ENCODE measurements around the gene MCTP2. TPM values are rescaled to one million over a fixed set of nuclear protein-coding genes. Genes with fewer than 3 reads are reported as not detected.

The MCTP2 gene
- total and polyA plus RNA-seq, 9 of the 15 experiments (the other 6 are each of a cell fraction or from before 2014, with no cell fraction given) = 0.07 TPM; not detected in 8

DNA sequence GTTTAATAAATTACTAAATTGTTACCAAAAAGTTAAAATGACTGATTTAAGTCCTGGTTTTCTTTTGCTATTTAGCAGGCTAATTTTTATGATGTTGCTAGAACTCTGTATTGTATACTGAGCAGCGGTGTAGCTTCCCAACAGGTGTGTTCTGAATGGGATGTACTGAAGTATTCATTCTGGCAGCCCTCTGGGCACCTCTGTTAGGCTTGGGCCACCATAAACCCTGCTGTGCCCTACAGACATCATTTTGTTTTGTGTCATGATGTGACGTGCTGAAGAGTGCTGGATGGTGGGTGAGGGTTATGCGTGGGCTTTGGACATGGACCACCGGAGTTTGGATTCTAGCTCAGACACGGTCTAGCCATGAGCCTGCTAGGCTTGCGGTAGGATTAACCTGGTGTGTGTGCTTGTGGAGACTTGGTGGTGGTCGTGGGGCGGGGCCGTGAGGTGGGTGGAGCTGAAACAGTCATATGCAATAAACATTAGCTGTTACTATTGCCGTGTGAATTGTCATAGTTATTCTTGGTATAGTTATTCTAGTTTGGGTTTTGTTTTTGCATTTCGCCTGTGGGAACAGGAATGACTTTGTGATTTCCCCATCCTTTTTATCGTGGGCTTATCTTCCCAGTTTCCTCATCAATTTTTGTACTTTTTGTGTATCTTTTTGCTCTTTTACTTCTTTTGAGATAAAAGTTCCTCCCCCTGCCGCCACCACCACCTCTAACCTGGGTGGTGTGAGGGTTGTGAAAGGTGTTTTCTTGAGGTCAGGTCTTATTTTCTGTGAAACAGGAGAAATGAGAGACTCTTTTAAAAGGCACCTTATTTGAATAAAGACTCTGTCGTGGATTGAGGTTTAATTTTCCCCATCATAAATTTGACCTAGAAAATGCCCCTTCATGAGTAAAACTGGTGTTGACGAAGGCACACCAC is 93.7 kb downstream of the MCTP2 start (continued):
- TF ChIP-seq, protein P1, sequence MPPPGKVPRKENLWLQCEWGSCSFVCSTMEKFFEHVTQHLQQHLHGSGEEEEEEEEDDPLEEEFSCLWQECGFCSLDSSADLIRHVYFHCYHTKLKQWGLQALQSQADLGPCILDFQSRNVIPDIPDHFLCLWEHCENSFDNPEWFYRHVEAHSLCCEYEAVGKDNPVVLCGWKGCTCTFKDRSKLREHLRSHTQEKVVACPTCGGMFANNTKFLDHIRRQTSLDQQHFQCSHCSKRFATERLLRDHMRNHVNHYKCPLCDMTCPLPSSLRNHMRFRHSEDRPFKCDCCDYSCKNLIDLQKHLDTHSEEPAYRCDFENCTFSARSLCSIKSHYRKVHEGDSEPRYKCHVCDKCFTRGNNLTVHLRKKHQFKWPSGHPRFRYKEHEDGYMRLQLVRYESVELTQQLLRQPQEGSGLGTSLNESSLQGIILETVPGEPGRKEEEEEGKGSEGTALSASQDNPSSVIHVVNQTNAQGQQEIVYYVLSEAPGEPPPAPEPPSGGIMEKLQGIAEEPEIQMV (tag; conservative IDR thresholded peaks at IDR 0.05; ENCODE audit: low read depth) = no peak
- TF ChIP-seq, protein P2, sequence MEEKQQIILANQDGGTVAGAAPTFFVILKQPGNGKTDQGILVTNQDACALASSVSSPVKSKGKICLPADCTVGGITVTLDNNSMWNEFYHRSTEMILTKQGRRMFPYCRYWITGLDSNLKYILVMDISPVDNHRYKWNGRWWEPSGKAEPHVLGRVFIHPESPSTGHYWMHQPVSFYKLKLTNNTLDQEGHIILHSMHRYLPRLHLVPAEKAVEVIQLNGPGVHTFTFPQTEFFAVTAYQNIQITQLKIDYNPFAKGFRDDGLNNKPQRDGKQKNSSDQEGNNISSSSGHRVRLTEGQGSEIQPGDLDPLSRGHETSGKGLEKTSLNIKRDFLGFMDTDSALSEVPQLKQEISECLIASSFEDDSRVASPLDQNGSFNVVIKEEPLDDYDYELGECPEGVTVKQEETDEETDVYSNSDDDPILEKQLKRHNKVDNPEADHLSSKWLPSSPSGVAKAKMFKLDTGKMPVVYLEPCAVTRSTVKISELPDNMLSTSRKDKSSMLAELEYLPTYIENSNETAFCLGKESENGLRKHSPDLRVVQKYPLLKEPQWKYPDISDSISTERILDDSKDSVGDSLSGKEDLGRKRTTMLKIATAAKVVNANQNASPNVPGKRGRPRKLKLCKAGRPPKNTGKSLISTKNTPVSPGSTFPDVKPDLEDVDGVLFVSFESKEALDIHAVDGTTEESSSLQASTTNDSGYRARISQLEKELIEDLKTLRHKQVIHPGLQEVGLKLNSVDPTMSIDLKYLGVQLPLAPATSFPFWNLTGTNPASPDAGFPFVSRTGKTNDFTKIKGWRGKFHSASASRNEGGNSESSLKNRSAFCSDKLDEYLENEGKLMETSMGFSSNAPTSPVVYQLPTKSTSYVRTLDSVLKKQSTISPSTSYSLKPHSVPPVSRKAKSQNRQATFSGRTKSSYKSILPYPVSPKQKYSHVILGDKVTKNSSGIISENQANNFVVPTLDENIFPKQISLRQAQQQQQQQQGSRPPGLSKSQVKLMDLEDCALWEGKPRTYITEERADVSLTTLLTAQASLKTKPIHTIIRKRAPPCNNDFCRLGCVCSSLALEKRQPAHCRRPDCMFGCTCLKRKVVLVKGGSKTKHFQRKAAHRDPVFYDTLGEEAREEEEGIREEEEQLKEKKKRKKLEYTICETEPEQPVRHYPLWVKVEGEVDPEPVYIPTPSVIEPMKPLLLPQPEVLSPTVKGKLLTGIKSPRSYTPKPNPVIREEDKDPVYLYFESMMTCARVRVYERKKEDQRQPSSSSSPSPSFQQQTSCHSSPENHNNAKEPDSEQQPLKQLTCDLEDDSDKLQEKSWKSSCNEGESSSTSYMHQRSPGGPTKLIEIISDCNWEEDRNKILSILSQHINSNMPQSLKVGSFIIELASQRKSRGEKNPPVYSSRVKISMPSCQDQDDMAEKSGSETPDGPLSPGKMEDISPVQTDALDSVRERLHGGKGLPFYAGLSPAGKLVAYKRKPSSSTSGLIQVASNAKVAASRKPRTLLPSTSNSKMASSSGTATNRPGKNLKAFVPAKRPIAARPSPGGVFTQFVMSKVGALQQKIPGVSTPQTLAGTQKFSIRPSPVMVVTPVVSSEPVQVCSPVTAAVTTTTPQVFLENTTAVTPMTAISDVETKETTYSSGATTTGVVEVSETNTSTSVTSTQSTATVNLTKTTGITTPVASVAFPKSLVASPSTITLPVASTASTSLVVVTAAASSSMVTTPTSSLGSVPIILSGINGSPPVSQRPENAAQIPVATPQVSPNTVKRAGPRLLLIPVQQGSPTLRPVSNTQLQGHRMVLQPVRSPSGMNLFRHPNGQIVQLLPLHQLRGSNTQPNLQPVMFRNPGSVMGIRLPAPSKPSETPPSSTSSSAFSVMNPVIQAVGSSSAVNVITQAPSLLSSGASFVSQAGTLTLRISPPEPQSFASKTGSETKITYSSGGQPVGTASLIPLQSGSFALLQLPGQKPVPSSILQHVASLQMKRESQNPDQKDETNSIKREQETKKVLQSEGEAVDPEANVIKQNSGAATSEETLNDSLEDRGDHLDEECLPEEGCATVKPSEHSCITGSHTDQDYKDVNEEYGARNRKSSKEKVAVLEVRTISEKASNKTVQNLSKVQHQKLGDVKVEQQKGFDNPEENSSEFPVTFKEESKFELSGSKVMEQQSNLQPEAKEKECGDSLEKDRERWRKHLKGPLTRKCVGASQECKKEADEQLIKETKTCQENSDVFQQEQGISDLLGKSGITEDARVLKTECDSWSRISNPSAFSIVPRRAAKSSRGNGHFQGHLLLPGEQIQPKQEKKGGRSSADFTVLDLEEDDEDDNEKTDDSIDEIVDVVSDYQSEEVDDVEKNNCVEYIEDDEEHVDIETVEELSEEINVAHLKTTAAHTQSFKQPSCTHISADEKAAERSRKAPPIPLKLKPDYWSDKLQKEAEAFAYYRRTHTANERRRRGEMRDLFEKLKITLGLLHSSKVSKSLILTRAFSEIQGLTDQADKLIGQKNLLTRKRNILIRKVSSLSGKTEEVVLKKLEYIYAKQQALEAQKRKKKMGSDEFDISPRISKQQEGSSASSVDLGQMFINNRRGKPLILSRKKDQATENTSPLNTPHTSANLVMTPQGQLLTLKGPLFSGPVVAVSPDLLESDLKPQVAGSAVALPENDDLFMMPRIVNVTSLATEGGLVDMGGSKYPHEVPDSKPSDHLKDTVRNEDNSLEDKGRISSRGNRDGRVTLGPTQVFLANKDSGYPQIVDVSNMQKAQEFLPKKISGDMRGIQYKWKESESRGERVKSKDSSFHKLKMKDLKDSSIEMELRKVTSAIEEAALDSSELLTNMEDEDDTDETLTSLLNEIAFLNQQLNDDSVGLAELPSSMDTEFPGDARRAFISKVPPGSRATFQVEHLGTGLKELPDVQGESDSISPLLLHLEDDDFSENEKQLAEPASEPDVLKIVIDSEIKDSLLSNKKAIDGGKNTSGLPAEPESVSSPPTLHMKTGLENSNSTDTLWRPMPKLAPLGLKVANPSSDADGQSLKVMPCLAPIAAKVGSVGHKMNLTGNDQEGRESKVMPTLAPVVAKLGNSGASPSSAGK (IDR thresholded peaks at IDR 0.05) = no peak
- TF ChIP-seq SMARCE1 (IDR thresholded peaks at IDR 0.05) (no peak), ZNF668 (CRISPR knock-in tag; IDR thresholded peaks at IDR 0.05) (no peak), NFXL1 (CRISPR knock-in tag; IDR thresholded peaks at IDR 0.05) (no peak), GTF2A2 (tag; IDR thresholded peaks at IDR 0.05) (no peak)

Measured in K562 (cell line).